Keratinocyte (primary cell): ENCODE measurements around the gene CDK15.

Source experiments
- CTCF ChIP-seq, 3 experiments: IDR thresholded peaks in 1 of 3; conservative IDR thresholded peaks in 1 of 3; optimal IDR thresholded peaks in 1 of 3; 2 replicates in 2 of 3; 3 replicates in 1 of 3; pipeline versions ENCODE3 to v1.5.1; 2011; ENCODE audit warnings: low read length in 3 of 3, mild to moderate bottlenecking in 3 of 3, moderate library complexity in 2 of 3, control low read depth in 1 of 3, inconsistent platforms in 1 of 3; ENCODE audit not compliant: insufficient read depth in 2 of 3; ENCODE audit errors: extremely low read depth in 1 of 3
- EZH2 ChIP-seq: IDR thresholded peaks from one replicate; pipeline ENCODE4 v1.6.1; 2012; ENCODE audit warnings: inconsistent platforms, mild to moderate bottlenecking, low read length, moderate library complexity

GRCh38 chr2:201915446-201915845 is 109.1 kb downstream of the CDK15 start:
- TF ChIP-seq CTCF (optimal IDR thresholded peaks at IDR 0.05 in 1 of 3, IDR thresholded peaks at IDR 0.05 in 1 of 3, conservative IDR thresholded peaks at IDR 0.05 in 1 of 3; ENCODE audit: extremely low read depth in 1 of 3, insufficient read depth in 2 of 3, low read length in 3 of 3), result peak in 1 of 3 experiments; percentile 23
- TF ChIP-seq EZH2, result no peak
